WTC11 (cell line): Measurements from ENCODE around the gene MIOX. TPM values are rescaled to one million over a fixed set of nuclear protein-coding genes. Genes with fewer than 3 reads are reported as not detected.

Experiments
- ATAC-seq: fragments of 200-7000 bp; cut with Tn5 transposase; 2 replicates; pipeline ENCODE4 v1.10.0; 2021; ENCODE audit warnings: mild to moderate bottlenecking, moderate library complexity
- CTCF ChIA-PET: fragments of 300-600 bp; sonication (Branson Sonifier 250); formaldehyde crosslinking; loops from one replicate; lab custom pipeline; 2021; ENCODE audit warnings: antibody characterized with exemption; lab: Charles Lee
- POLR2A ChIA-PET: fragments of 350-600 bp; sonication (Branson Sonifier 250); formaldehyde crosslinking; loops from one replicate; lab custom pipeline; 2021; ENCODE audit warnings: antibody characterized with exemption; lab: Charles Lee
- DNase-seq: peaks from one replicate; pipeline ENCODE4 v3.0.0; 2021; ENCODE audit warnings: low spot score
- H3K27ac Mint-ChIP-seq: 2 replicates; pipeline ENCODE4 v1.8.0; 2021; ENCODE audit warnings: mixed read lengths
- H3K27me3 Mint-ChIP-seq: 2 replicates; pipeline ENCODE4 v1.8.0; 2021; ENCODE audit warnings: low read depth, mild to moderate bottlenecking, moderate library complexity, mixed read lengths
- H3K36me3 Mint-ChIP-seq: 2 replicates; pipeline ENCODE4 v1.8.0; 2021; ENCODE audit warnings: mixed read lengths
- H3K4me1 Mint-ChIP-seq: 2 replicates; pipeline ENCODE4 v1.8.0; 2022; ENCODE audit warnings: mixed read lengths
- H3K4me3 Mint-ChIP-seq: 2 replicates; pipeline ENCODE4 v1.8.0; 2021; ENCODE audit warnings: mild to moderate bottlenecking, moderate library complexity, mixed read lengths
- H3K9me3 Mint-ChIP-seq: 2 replicates; pipeline ENCODE4 v1.8.0; 2021; ENCODE audit warnings: mixed read lengths
- ATF2 ChIP-seq: sonication (generic); formaldehyde crosslinking; IDR thresholded peaks from 2 replicates; pipeline ENCODE4 v1.8.1; 2022; ENCODE audit warnings: low read depth, missing genetic modification reagents, borderline replicate concordance
- E2F5 ChIP-seq: sonication (generic); formaldehyde crosslinking; IDR thresholded peaks from 2 replicates; pipeline ENCODE4 v1.8.1; 2022; ENCODE audit warnings: mild to moderate bottlenecking, moderate library complexity, missing genetic modification reagents
- EMX1 ChIP-seq: fragments of 250-450 bp; sonication (Bioruptor Pico); IDR thresholded peaks from 2 replicates; pipeline ENCODE4 v1.8.0; 2021; ENCODE audit warnings: mild to moderate bottlenecking
- ERG ChIP-seq: fragments of 250-450 bp; sonication (Bioruptor Pico); IDR thresholded peaks from 2 replicates; pipeline ENCODE4 v1.8.0; 2021; ENCODE audit warnings: mild to moderate bottlenecking
- ESRRA ChIP-seq: sonication (generic); formaldehyde crosslinking; IDR thresholded peaks from 2 replicates; pipeline ENCODE4 v1.8.1; 2022; ENCODE audit warnings: mild to moderate bottlenecking, missing genetic modification reagents, borderline replicate concordance
- FOXK1 ChIP-seq: sonication (generic); formaldehyde crosslinking; IDR thresholded peaks from 2 replicates; pipeline ENCODE4 v1.8.0; 2022; ENCODE audit warnings: mild to moderate bottlenecking, moderate library complexity, missing genetic modification reagents
- GRHL2 ChIP-seq: fragments of 250-450 bp; sonication (Bioruptor Pico); IDR thresholded peaks from 2 replicates; pipeline ENCODE4 v1.8.0; 2022; ENCODE audit warnings: mild to moderate bottlenecking, moderate library complexity; ENCODE audit not compliant: insufficient replicate concordance, severe bottlenecking
- GTF2I ChIP-seq: fragments of 250-450 bp; sonication (Bioruptor Pico); conservative IDR thresholded peaks from 2 replicates; pipeline ENCODE4 v1.4.0; 2021; ENCODE audit warnings: mild to moderate bottlenecking
- JUN ChIP-seq: sonication (generic); formaldehyde crosslinking; IDR thresholded peaks from 2 replicates; pipeline ENCODE4 v1.8.0; 2023; ENCODE audit warnings: mild to moderate bottlenecking, missing genetic modification reagents
- KAT7 ChIP-seq: sonication (generic); formaldehyde crosslinking; IDR thresholded peaks from 2 replicates; pipeline ENCODE4 v1.8.1; 2023; ENCODE audit warnings: missing genetic modification reagents, mild to moderate bottlenecking, borderline replicate concordance
- RELA ChIP-seq: sonication (generic); formaldehyde crosslinking; IDR thresholded peaks from 2 replicates; pipeline ENCODE4 v1.8.1; 2022; ENCODE audit warnings: missing genetic modification reagents, mild to moderate bottlenecking, borderline replicate concordance
- SMAD4 ChIP-seq: sonication (generic); formaldehyde crosslinking; IDR thresholded peaks from 2 replicates; pipeline ENCODE4 v1.8.0; 2022; ENCODE audit warnings: mild to moderate bottlenecking, missing genetic modification reagents
- STAT6 ChIP-seq: sonication (generic); formaldehyde crosslinking; conservative IDR thresholded peaks from 2 replicates; pipeline ENCODE4 v1.8.1; 2023; ENCODE audit warnings: mild to moderate bottlenecking, low read depth, missing genetic modification reagents, moderate library complexity
- TEAD4 ChIP-seq: sonication (generic); formaldehyde crosslinking; IDR thresholded peaks from 2 replicates; pipeline ENCODE4 v1.8.0; 2022; ENCODE audit warnings: mild to moderate bottlenecking, missing genetic modification reagents
- ZNF263 ChIP-seq: sonication (generic); formaldehyde crosslinking; IDR thresholded peaks from 2 replicates; pipeline ENCODE4 v1.8.1; 2022; ENCODE audit warnings: low read depth, mild to moderate bottlenecking, moderate library complexity, missing genetic modification reagents
- ZNF281 ChIP-seq: sonication (generic); formaldehyde crosslinking; IDR thresholded peaks from 2 replicates; pipeline ENCODE4 v1.8.0; 2023; ENCODE audit warnings: mild to moderate bottlenecking, missing genetic modification reagents
- ZNF317 ChIP-seq: sonication (generic); formaldehyde crosslinking; IDR thresholded peaks from 2 replicates; pipeline ENCODE4 v1.8.1; 2023; ENCODE audit warnings: low read depth, mild to moderate bottlenecking, moderate library complexity, missing genetic modification reagents, borderline replicate concordance
- total RNA-seq: library from RNA; stranded (reverse); gene quantifications from 3 replicates; pipeline ENCODE4 v1.2.3, GENCODE V29; 2021
- TF ChIP-seq, protein P1 (sequence below): sonication (generic); formaldehyde crosslinking; IDR thresholded peaks from 2 replicates; pipeline ENCODE4 v1.8.1; 2023; ENCODE audit warnings: mild to moderate bottlenecking, missing genetic modification reagents, borderline replicate concordance
- TF ChIP-seq, protein P2 (sequence below): sonication (generic); formaldehyde crosslinking; IDR thresholded peaks from 2 replicates; pipeline ENCODE4 v1.8.1; 2022; ENCODE audit warnings: missing genetic modification reagents, borderline replicate concordance

The MIOX gene
- total RNA-seq, 1 experiment from 2014 or later, result 0.33 TPM

DNA sequence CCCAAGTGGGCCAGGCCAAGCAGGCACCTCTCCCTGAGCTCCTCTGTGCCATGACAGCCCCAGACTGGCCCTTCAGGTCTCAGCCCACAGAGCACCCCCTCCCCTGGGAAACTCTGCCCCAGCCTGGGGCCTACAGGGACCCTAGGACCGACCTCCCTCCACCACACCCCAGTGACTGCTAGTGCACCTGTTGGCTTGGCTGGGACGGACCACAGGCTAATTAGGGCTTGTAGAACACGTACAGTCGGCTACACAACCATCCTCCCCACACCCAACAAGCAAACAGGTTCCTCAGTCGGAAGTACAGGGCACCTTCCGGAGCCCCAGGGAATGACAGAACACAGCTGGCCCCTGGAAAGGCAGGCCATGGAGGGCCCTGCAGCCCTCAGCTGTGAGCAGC, 16.2 kb upstream of the MIOX start (continued):
- TF ChIP-seq ATF2 (CRISPR knock-in tag) (no peak), EMX1 (CRISPR knock-in tag) (no peak), STAT6 (CRISPR knock-in tag) (no peak), ESRRA (CRISPR knock-in tag) (no peak)
- TF ChIP-seq, protein P1, sequence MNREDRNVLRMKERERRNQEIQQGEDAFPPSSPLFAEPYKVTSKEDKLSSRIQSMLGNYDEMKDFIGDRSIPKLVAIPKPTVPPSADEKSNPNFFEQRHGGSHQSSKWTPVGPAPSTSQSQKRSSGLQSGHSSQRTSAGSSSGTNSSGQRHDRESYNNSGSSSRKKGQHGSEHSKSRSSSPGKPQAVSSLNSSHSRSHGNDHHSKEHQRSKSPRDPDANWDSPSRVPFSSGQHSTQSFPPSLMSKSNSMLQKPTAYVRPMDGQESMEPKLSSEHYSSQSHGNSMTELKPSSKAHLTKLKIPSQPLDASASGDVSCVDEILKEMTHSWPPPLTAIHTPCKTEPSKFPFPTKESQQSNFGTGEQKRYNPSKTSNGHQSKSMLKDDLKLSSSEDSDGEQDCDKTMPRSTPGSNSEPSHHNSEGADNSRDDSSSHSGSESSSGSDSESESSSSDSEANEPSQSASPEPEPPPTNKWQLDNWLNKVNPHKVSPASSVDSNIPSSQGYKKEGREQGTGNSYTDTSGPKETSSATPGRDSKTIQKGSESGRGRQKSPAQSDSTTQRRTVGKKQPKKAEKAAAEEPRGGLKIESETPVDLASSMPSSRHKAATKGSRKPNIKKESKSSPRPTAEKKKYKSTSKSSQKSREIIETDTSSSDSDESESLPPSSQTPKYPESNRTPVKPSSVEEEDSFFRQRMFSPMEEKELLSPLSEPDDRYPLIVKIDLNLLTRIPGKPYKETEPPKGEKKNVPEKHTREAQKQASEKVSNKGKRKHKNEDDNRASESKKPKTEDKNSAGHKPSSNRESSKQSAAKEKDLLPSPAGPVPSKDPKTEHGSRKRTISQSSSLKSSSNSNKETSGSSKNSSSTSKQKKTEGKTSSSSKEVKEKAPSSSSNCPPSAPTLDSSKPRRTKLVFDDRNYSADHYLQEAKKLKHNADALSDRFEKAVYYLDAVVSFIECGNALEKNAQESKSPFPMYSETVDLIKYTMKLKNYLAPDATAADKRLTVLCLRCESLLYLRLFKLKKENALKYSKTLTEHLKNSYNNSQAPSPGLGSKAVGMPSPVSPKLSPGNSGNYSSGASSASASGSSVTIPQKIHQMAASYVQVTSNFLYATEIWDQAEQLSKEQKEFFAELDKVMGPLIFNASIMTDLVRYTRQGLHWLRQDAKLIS (CRISPR knock-in tag), result no peak

GRCh38 chr22:50471197-50471847, 15.3 kb upstream of the MIOX start:
- no peak for DNase-seq
- ChIA-PET CTCF (interaction anchor here (1.3 to 1.7 kb wide), 3 partner anchors 26 to 91 kb away, joined by 4 to 6 read pairs (median 6); partner anchors contain the start of genes SCO2 and SYCE3), POLR2A (no interaction called here)
- H3K4me1 Mint-ChIP-seq, result peaks cover 29% of the 10 kb centered on the region
- no peak overlapping the region for H3K27ac Mint-ChIP-seq
- peaks cover 5% of the 10 kb centered on the region for H3K36me3 Mint-ChIP-seq
- H3K4me3 Mint-ChIP-seq, result no peak overlapping the region
- H3K9me3 Mint-ChIP-seq, result no peaks in the 10 kb centered on the region
- peaks cover 4% of the 10 kb centered on the region for H3K27me3 Mint-ChIP-seq
- ATAC-seq, result no peak
- no peak for TF ChIP-seq ZNF317 (CRISPR knock-in tag)
- no peak for TF ChIP-seq TEAD4
- TF ChIP-seq E2F5, result no peak
- no peak for TF ChIP-seq KAT7 (CRISPR knock-in tag)
- TF ChIP-seq, protein P2, sequence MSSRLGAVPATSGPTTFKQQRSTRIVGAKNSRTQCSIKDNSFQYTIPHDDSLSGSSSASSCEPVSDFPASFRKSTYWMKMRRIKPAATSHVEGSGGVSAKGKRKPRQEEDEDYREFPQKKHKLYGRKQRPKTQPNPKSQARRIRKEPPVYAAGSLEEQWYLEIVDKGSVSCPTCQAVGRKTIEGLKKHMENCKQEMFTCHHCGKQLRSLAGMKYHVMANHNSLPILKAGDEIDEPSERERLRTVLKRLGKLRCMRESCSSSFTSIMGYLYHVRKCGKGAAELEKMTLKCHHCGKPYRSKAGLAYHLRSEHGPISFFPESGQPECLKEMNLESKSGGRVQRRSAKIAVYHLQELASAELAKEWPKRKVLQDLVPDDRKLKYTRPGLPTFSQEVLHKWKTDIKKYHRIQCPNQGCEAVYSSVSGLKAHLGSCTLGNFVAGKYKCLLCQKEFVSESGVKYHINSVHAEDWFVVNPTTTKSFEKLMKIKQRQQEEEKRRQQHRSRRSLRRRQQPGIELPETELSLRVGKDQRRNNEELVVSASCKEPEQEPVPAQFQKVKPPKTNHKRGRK (CRISPR knock-in tag), result no peak
- TF ChIP-seq ZNF281 (CRISPR knock-in tag), result no peak
- TF ChIP-seq FOXK1, result no peak
- no peak for TF ChIP-seq RELA
- no peak for TF ChIP-seq ZNF263
- no peak for TF ChIP-seq GRHL2
- no peak for TF ChIP-seq SMAD4 (CRISPR knock-in tag)
- TF ChIP-seq JUN (CRISPR knock-in tag), result no peak
- no peak for TF ChIP-seq GTF2I (CRISPR knock-in tag)
- TF ChIP-seq ERG (CRISPR knock-in tag), result no peak
- no peak for TF ChIP-seq EMX1 (CRISPR knock-in tag)
